ENCODE results near the gene STAT5B. TPM values are rescaled to one million over a fixed set of nuclear protein-coding genes. Genes with fewer than 3 reads are reported as not detected.

Gene STAT5B
- total RNA-seq, 1 experiment from 2014 or later = 36.4 TPM

DNA sequence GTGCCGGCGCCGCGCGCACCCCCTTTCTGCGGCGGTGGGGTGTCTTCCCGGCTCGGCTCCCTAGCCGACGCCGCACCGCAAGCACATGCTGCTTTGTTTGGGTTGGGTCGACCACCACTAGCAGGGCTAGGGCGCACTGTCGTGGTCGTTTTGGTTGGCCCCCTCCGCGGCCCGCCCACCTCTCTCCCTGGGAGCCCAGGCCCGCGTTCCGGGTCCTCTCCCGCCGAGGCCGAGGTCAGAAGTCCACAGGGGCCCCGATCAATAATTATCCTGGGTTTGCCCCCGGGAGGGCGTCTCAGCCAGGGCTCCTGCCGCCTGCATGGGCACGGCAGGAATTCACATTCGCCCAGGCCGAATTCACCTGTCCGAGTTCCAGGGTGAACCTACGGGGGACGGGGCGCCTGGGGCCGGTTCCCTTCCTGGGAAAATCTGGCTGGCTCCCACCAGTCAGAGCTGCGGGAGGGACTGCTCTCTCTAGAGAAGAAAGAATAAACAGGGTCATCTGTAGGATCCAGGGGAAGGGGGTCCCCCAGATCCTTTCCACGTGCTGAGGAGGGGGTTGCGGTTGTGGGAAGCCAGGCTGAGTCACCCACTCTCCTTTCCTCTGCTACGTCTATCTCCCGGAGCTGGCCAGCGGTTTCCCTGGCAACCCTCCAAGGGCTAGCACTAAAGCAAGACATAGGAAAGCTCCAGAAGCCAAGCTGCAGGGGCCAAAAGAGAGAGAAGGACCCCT lies 584 bp upstream of the STAT5B start (continued):
- TF ChIP-seq, protein P1, sequence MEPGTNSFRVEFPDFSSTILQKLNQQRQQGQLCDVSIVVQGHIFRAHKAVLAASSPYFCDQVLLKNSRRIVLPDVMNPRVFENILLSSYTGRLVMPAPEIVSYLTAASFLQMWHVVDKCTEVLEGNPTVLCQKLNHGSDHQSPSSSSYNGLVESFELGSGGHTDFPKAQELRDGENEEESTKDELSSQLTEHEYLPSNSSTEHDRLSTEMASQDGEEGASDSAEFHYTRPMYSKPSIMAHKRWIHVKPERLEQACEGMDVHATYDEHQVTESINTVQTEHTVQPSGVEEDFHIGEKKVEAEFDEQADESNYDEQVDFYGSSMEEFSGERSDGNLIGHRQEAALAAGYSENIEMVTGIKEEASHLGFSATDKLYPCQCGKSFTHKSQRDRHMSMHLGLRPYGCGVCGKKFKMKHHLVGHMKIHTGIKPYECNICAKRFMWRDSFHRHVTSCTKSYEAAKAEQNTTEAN (CRISPR knock-in tag; IDR thresholded peaks at IDR 0.05) = 0 out of 2 replicates have a peak, but pooled peaks have one; percentile 65
- TF ChIP-seq, protein P2, sequence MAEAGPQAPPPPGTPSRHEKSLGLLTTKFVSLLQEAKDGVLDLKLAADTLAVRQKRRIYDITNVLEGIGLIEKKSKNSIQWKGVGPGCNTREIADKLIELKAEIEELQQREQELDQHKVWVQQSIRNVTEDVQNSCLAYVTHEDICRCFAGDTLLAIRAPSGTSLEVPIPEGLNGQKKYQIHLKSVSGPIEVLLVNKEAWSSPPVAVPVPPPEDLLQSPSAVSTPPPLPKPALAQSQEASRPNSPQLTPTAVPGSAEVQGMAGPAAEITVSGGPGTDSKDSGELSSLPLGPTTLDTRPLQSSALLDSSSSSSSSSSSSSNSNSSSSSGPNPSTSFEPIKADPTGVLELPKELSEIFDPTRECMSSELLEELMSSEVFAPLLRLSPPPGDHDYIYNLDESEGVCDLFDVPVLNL (CRISPR knock-in tag; IDR thresholded peaks at IDR 0.05; ENCODE audit: borderline replicate concordance, low read depth) = no peak
- no peak for TF ChIP-seq SMAD4 (CRISPR knock-in tag; IDR thresholded peaks at IDR 0.05)
- TF ChIP-seq FOXK1 (CRISPR knock-in tag; IDR thresholded peaks at IDR 0.05) = no peak
- TF ChIP-seq JUN (CRISPR knock-in tag; IDR thresholded peaks at IDR 0.05) = no peak
- TF ChIP-seq OVOL2 (CRISPR knock-in tag; IDR thresholded peaks at IDR 0.05; ENCODE audit: borderline replicate concordance) = no peak
- no peak for TF ChIP-seq CREB1 (CRISPR knock-in tag; IDR thresholded peaks at IDR 0.05)
- TF ChIP-seq, protein P3, sequence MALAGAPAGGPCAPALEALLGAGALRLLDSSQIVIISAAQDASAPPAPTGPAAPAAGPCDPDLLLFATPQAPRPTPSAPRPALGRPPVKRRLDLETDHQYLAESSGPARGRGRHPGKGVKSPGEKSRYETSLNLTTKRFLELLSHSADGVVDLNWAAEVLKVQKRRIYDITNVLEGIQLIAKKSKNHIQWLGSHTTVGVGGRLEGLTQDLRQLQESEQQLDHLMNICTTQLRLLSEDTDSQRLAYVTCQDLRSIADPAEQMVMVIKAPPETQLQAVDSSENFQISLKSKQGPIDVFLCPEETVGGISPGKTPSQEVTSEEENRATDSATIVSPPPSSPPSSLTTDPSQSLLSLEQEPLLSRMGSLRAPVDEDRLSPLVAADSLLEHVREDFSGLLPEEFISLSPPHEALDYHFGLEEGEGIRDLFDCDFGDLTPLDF (CRISPR knock-in tag; IDR thresholded peaks at IDR 0.05) = no peak
- TF ChIP-seq, protein P4, sequence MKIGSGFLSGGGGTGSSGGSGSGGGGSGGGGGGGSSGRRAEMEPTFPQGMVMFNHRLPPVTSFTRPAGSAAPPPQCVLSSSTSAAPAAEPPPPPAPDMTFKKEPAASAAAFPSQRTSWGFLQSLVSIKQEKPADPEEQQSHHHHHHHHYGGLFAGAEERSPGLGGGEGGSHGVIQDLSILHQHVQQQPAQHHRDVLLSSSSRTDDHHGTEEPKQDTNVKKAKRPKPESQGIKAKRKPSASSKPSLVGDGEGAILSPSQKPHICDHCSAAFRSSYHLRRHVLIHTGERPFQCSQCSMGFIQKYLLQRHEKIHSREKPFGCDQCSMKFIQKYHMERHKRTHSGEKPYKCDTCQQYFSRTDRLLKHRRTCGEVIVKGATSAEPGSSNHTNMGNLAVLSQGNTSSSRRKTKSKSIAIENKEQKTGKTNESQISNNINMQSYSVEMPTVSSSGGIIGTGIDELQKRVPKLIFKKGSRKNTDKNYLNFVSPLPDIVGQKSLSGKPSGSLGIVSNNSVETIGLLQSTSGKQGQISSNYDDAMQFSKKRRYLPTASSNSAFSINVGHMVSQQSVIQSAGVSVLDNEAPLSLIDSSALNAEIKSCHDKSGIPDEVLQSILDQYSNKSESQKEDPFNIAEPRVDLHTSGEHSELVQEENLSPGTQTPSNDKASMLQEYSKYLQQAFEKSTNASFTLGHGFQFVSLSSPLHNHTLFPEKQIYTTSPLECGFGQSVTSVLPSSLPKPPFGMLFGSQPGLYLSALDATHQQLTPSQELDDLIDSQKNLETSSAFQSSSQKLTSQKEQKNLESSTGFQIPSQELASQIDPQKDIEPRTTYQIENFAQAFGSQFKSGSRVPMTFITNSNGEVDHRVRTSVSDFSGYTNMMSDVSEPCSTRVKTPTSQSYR (CRISPR knock-in tag; IDR thresholded peaks at IDR 0.05) = no peak
- TF ChIP-seq NR2C2 (CRISPR knock-in tag; IDR thresholded peaks at IDR 0.05) = no peak
- TF ChIP-seq, protein P5, sequence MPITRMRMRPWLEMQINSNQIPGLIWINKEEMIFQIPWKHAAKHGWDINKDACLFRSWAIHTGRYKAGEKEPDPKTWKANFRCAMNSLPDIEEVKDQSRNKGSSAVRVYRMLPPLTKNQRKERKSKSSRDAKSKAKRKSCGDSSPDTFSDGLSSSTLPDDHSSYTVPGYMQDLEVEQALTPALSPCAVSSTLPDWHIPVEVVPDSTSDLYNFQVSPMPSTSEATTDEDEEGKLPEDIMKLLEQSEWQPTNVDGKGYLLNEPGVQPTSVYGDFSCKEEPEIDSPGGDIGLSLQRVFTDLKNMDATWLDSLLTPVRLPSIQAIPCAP (CRISPR knock-in tag; IDR thresholded peaks at IDR 0.05) = no peak
- no peak for TF ChIP-seq MYBL2 (CRISPR knock-in tag; IDR thresholded peaks at IDR 0.05)
- TF ChIP-seq SMAD3 (CRISPR knock-in tag; IDR thresholded peaks at IDR 0.05; ENCODE audit: borderline replicate concordance) = no peak
- TF ChIP-seq NR3C1 (CRISPR knock-in tag; conservative IDR thresholded peaks at IDR 0.05; ENCODE audit: low read depth) = no peak
- TF ChIP-seq FOXP1 (CRISPR knock-in tag; IDR thresholded peaks at IDR 0.05; ENCODE audit: borderline replicate concordance) = peak; percentile 64
- TF ChIP-seq, protein P6, sequence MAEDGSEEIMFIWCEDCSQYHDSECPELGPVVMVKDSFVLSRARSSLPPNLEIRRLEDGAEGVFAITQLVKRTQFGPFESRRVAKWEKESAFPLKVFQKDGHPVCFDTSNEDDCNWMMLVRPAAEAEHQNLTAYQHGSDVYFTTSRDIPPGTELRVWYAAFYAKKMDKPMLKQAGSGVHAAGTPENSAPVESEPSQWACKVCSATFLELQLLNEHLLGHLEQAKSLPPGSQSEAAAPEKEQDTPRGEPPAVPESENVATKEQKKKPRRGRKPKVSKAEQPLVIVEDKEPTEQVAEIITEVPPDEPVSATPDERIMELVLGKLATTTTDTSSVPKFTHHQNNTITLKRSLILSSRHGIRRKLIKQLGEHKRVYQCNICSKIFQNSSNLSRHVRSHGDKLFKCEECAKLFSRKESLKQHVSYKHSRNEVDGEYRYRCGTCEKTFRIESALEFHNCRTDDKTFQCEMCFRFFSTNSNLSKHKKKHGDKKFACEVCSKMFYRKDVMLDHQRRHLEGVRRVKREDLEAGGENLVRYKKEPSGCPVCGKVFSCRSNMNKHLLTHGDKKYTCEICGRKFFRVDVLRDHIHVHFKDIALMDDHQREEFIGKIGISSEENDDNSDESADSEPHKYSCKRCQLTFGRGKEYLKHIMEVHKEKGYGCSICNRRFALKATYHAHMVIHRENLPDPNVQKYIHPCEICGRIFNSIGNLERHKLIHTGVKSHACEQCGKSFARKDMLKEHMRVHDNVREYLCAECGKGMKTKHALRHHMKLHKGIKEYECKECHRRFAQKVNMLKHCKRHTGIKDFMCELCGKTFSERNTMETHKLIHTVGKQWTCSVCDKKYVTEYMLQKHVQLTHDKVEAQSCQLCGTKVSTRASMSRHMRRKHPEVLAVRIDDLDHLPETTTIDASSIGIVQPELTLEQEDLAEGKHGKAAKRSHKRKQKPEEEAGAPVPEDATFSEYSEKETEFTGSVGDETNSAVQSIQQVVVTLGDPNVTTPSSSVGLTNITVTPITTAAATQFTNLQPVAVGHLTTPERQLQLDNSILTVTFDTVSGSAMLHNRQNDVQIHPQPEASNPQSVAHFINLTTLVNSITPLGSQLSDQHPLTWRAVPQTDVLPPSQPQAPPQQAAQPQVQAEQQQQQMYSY (CRISPR knock-in tag; IDR thresholded peaks at IDR 0.05) = no peak
- TF ChIP-seq HMGA2 (CRISPR knock-in tag; IDR thresholded peaks at IDR 0.05) = no peak
- TF ChIP-seq ZNF232 (CRISPR knock-in tag; IDR thresholded peaks at IDR 0.05) = no peak
- TF ChIP-seq, protein P7, sequence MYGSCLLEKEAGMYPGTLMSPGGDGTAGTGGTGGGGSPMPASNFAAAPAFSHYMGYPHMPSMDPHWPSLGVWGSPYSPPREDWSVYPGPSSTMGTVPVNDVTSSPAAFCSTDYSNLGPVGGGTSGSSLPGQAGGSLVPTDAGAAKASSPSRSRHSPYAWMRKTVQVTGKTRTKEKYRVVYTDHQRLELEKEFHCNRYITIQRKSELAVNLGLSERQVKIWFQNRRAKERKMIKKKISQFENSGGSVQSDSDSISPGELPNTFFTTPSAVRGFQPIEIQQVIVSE (CRISPR knock-in tag; IDR thresholded peaks at IDR 0.05; ENCODE audit: borderline replicate concordance) = no peak
- no peak for TF ChIP-seq ETV6 (CRISPR knock-in tag; IDR thresholded peaks at IDR 0.05)
- no peak for TF ChIP-seq ZNF263 (CRISPR knock-in tag; IDR thresholded peaks at IDR 0.05; ENCODE audit: low read depth)
- no peak for TF ChIP-seq IRF2 (CRISPR knock-in tag; IDR thresholded peaks at IDR 0.05; ENCODE audit: borderline replicate concordance, low read depth)
- TF ChIP-seq, protein P8, sequence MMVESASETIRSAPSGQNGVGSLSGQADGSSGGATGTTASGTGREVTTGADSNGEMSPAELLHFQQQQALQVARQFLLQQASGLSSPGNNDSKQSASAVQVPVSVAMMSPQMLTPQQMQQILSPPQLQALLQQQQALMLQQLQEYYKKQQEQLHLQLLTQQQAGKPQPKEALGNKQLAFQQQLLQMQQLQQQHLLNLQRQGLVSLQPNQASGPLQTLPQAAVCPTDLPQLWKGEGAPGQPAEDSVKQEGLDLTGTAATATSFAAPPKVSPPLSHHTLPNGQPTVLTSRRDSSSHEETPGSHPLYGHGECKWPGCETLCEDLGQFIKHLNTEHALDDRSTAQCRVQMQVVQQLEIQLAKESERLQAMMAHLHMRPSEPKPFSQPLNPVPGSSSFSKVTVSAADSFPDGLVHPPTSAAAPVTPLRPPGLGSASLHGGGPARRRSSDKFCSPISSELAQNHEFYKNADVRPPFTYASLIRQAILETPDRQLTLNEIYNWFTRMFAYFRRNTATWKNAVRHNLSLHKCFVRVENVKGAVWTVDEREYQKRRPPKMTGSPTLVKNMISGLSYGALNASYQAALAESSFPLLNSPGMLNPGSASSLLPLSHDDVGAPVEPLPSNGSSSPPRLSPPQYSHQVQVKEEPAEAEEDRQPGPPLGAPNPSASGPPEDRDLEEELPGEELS (CRISPR knock-in tag; IDR thresholded peaks at IDR 0.05) = no peak
